Testis (tissue), 3 donors: Measurements from ENCODE around the gene ACTL10. TPM values are rescaled to one million over a fixed set of nuclear protein-coding genes. Genes with fewer than 3 reads are reported as not detected.

Experiments
- DNase-seq: peaks from one replicate; pipeline ENCODE4 v3.0.0-alpha.2; 2019
- H3K27ac ChIP-seq, 2 donors: fragments of 200-600 bp; sonication (generic); one replicate each; pipeline ENCODE4 v1.5.1; 2019
- H3K27me3 ChIP-seq: fragments of 200-600 bp; sonication (generic); one replicate; pipeline ENCODE4 v1.5.1; 2019
- H3K36me3 ChIP-seq: fragments of 200-600 bp; sonication (generic); one replicate; pipeline ENCODE4 v1.5.1; 2017; ENCODE audit warnings: low read depth; ENCODE audit errors: missing control alignments
- H3K4me1 ChIP-seq: fragments of 200-600 bp; sonication (generic); one replicate; pipeline ENCODE4 v1.5.1; 2019
- H3K4me3 ChIP-seq, 2 donors: fragments of 200-600 bp; sonication (generic); one replicate each; pipeline ENCODE4 v1.5.1; 2017 to 2019
- H3K9me3 ChIP-seq: fragments of 200-600 bp; sonication (generic); one replicate; pipeline ENCODE4 v1.5.1; 2017
- POLR2A ChIP-seq: fragments of 450-650 bp; IDR thresholded peaks from one replicate; pipeline ENCODE4 v1.6.1; 2017; ENCODE audit warnings: antibody characterized with exemption, mild to moderate bottlenecking, moderate library complexity
- WGBS, 2 donors: methylation state at CpG; one replicate each; pipeline ENCODE4 v1.1.5; 2018; 5-methylcytosine and 5-hydroxymethylcytosine counted together
- intact Hi-C: fragments of 100-400 bp; cut with DNase I; formaldehyde crosslinking; loops from one replicate; pipeline ENCODE4 v1.15.1; 2023; ENCODE audit warnings: low total_unique reads
- polyA plus RNA-seq: library from polyadenylated mRNA; stranded (reverse); fragments of 350-450 nt; fragmentation: Illumina TruSeq; extraction: RNeasy Lipid Tissue Mini Kit (QIAGEN cat#74804); gene quantifications from one replicate; pipeline ENCODE4 v1.2.3, GENCODE V29; 2014; ENCODE audit warnings: low read depth, low replicate concordance; ENCODE audit not compliant: insufficient read depth
- total RNA-seq, 2 donors: library from RNA; depleted of rRNA; stranded (reverse); fragments of >200 nt; gene quantifications; one replicate each; pipeline ENCODE4 v1.2.3, GENCODE V29; 2016
- TF ChIP-seq, protein P1 (sequence below), 3 experiments: fragments of 450-650 bp in 2 of 3; fragments of 200-600 bp in 1 of 3; sonication (generic) in 1 of 3; IDR thresholded peaks; one replicate each; pipeline ENCODE4 v1.5.1; 2016 to 2019; ENCODE audit warnings: antibody characterized with exemption in 3 of 3, mild to moderate bottlenecking in 2 of 3, moderate library complexity in 1 of 3

ACTL10 gene
- total and polyA plus RNA-seq, 3 donors from 2014 or later: 26.6 to 62.1 (median 55.0) TPM

DNA sequence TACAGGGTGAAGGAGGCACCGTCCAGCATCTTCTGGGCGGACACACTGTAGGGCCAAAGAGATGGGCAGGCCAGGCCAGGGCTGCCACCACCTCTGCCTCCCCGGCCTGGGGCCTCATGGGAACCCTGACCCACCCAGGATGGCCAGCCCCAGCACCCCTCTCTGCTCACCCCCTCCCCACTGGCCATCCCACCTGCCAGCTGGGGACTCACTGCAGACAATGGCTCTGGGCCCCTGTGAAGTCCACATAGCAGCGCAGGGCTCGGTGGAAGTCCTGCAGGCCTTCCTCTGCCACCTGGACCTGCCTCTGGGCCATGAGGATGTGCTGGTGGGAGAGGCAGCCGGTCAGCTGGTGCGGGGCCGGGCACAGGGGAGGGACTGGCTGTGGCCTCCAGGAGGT lies 8.2 kb upstream of the ACTL10 start:
- TF ChIP-seq, protein P1, sequence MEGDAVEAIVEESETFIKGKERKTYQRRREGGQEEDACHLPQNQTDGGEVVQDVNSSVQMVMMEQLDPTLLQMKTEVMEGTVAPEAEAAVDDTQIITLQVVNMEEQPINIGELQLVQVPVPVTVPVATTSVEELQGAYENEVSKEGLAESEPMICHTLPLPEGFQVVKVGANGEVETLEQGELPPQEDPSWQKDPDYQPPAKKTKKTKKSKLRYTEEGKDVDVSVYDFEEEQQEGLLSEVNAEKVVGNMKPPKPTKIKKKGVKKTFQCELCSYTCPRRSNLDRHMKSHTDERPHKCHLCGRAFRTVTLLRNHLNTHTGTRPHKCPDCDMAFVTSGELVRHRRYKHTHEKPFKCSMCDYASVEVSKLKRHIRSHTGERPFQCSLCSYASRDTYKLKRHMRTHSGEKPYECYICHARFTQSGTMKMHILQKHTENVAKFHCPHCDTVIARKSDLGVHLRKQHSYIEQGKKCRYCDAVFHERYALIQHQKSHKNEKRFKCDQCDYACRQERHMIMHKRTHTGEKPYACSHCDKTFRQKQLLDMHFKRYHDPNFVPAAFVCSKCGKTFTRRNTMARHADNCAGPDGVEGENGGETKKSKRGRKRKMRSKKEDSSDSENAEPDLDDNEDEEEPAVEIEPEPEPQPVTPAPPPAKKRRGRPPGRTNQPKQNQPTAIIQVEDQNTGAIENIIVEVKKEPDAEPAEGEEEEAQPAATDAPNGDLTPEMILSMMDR (IDR thresholded peaks at IDR 0.05): no peak
- no peak for TF ChIP-seq POLR2A
- Histone ChIP-seq H3K4me3 (no peak overlapping the region), H3K9me3 (no peaks in the 10 kb centered on the region), H3K27me3 (no peaks in the 10 kb centered on the region), H3K36me3 (no peaks in the 10 kb centered on the region), H3K4me1 (peaks cover 10% of the 10 kb centered on the region), H3K27ac (no peak overlapping the region)
- DNase-seq: no peak
- 92 to 100% methylated on average over 1 to 8 of the region's 8 CpGs for WGBS, 2 donors
- intact Hi-C loops: no loop called here

DNA sequence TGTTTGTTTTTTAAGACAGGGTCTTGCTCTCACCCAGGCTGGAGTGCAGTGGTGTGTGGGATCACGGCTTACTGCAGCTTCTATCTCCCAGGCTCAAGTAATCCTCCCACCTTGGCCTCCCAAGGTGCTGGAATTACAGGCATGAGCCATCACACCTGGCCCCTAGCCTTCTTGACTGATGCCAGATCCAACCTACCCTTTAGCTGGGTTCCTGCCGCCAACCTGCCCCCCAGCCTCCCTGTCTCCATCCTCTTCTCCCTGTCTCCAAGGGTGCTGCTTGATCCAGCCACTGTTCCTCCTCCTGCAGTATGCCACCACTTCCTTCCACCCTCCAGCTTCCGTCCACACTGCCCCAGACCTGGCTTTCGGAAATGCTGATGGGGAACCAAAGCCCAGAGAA lies 7.8 kb upstream of the ACTL10 start:
- H3K27ac ChIP-seq: no peak overlapping the region
- DNase-seq: no peak
- TF ChIP-seq, protein P1 (IDR thresholded peaks at IDR 0.05): no peak
- TF ChIP-seq POLR2A: no peak
- no peaks in the 10 kb centered on the region for H3K9me3 ChIP-seq
- no peaks in the 10 kb centered on the region for H3K36me3 ChIP-seq
- peaks cover 10% of the 10 kb centered on the region for H3K4me1 ChIP-seq
- 92 to 100% methylated on average over 4 of the region's 4 CpGs for WGBS, 2 donors
- intact Hi-C loops: no loop called here
- no peaks in the 10 kb centered on the region for H3K27me3 ChIP-seq
- H3K4me3 ChIP-seq: no peak overlapping the region

DNA sequence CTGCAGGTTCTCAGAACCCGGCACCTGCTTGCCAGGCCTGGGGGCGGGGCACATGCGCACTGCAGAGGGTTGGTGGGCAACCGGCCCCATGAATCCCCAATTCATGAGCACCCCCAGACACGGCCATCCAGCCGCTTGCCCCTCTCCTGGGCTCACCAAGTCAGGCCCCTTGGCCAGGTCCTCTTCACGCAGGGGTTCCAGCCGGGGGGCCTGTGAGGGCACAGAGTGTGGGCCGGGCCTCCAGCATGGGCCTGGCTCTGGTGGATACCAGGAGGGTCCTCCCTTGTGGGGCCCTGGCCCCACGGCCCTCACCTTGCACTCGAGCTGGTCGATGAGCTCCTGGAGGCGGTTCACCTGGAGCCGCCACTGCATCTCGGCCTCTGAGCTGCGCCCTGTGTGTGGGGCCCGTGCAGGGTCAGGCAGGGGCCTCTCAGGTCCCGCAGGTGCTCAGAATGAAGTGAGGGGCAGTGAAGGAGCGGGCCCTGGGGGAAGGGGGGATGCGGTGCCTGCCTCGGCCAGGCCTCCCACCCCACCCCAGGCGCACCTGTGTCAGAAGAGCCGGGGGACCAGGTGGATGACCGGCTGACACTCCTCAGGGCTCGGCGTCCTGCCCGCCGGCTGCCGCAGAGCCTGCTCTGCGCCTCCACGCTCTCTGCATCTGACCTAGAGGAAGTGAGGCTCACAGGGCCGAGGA lies 7.3 kb upstream of the ACTL10 start:
- TF ChIP-seq, protein P1 (IDR thresholded peaks at IDR 0.05): no peak
- no peak for TF ChIP-seq POLR2A
- H3K27ac ChIP-seq: no peak overlapping the region
- H3K4me3 ChIP-seq: no peak overlapping the region
- no peaks in the 10 kb centered on the region for H3K9me3 ChIP-seq
- DNase-seq: no peak
- WGBS, 2 donors: 91 to 94% methylated on average over 12 to 28 of the region's 32 CpGs
- H3K27me3 ChIP-seq: no peaks in the 10 kb centered on the region
- intact Hi-C loops: no loop called here
- peaks cover 15% of the 10 kb centered on the region for H3K4me1 ChIP-seq
- no peaks in the 10 kb centered on the region for H3K36me3 ChIP-seq

DNA sequence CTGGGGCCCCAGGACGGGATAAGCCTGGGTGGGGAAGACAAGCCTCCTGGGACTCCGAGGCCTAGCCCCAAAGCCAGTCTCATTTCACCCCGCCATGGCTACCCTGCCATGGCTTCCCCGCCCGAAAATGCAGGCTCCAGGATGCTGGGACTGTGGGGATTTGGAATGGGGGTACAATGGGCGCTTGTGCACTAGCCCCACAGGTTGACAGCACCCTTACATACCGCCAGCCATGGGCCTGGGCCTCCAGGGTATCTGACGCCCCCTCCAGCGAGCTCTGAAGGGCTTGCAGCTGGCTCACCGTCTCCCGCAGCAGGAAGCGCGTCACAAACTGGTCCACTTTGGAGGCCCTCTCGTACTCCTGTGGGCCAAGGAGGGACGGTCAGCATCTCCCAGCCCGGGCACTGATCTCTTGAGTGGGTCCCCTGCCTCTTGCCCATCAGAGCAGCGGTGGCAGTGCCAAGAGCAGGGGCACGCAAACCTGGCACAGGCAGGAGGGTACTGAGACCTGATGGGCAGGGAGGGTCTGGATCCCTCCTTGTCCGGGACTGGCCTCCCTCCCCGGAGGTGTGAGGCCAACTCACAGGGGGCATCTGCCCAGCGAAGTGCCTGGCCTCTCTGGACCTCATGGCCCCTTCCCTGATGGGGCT lies 6.6 kb upstream of the ACTL10 start:
- 92% methylated on average over 7 to 20 of the region's 21 CpGs for WGBS, 2 donors
- Histone ChIP-seq H3K4me1 (peaks cover 15% of the 10 kb centered on the region), H3K4me3 (no peak overlapping the region), H3K27ac (no peak overlapping the region), H3K9me3 (no peaks in the 10 kb centered on the region), H3K36me3 (no peaks in the 10 kb centered on the region), H3K27me3 (no peaks in the 10 kb centered on the region)
- no peak for TF ChIP-seq POLR2A
- TF ChIP-seq, protein P1 (IDR thresholded peaks at IDR 0.05): no peak
- intact Hi-C loops: no loop called here
- DNase-seq: no peak

DNA sequence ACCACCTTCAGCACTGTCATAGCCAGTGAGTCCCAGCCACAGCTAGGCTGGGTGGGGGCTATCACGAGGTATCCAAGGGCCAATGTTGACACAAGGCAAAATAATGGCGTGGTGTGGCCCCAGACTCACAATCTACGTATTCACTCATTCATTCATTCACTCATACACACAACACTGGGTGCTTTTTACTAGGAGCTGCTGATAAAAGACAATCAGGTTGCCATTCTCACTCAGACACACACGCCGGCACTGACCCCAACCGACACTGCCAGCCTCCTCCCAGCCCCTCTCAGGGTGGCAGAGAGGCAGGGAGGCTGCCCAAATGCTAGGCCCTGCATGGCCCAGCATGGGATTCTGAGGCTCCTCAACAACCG lies 6.1 kb upstream of the ACTL10 start:
- no peak overlapping the region for H3K27ac ChIP-seq
- H3K4me3 ChIP-seq: no peak overlapping the region
- WGBS, 2 donors: 91 to 95% methylated on average over 7 of the region's 7 CpGs
- no peaks in the 10 kb centered on the region for H3K9me3 ChIP-seq
- no peaks in the 10 kb centered on the region for H3K36me3 ChIP-seq
- no peak for DNase-seq
- no peaks in the 10 kb centered on the region for H3K27me3 ChIP-seq
- H3K4me1 ChIP-seq: peaks cover 15% of the 10 kb centered on the region
- no peak for TF ChIP-seq POLR2A
- TF ChIP-seq, protein P1 (IDR thresholded peaks at IDR 0.05): no peak
- intact Hi-C loops: no loop called here
